GM18907 (cell line): Measurements from ENCODE around the gene OSTM1.
A peak's percentile ranks its signal among the peaks of the same experiment; 100 is the strongest.

Experiments
- ATAC-seq: cut with Tn5 transposase; IDR thresholded peaks from one replicate; pipeline ENCODE4 v1.9.1; 2021; ENCODE audit warnings: mild to moderate bottlenecking, moderate library complexity; ENCODE audit not compliant: unreplicated experiment

OSTM1 gene

DNA sequence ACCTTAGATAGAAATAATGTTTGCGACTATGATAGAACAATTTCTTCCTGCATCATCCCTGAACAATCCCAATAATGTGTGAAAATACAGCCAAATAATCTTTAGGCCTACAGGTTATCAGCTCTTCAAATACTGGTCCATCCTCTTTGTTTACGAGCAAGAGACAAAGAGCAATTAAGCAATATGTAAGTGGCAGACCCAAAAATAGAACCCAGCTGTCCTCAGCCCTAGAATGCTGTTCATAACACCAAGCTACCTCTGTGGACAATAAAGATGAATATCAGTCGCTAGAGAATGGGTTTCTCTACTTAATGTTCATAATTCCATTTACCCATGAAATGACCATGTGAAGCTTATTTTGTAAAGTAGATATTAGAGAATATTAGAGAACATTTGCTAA is 28.4 kb upstream of the OSTM1 start:
- ATAC-seq, result no peak

DNA sequence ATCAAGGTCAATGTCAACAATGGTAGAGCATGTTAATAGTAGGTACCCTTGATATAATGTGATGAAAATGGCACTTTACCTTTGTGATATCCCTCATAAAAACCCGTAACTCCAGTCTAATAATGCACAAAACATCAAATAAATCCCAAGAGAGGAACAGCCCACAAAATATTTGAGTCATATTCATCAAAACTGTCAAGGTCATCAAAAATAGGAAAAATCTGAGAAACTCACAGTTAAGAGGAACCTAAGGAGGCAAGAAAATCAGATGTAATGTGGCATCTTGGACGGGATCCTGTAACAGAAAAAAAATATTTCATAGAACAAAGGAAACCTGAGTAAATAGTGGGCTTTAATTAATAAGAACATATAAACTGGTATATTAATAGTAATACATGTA is 25.5 kb upstream of the OSTM1 start:
- ATAC-seq, result no peak

DNA sequence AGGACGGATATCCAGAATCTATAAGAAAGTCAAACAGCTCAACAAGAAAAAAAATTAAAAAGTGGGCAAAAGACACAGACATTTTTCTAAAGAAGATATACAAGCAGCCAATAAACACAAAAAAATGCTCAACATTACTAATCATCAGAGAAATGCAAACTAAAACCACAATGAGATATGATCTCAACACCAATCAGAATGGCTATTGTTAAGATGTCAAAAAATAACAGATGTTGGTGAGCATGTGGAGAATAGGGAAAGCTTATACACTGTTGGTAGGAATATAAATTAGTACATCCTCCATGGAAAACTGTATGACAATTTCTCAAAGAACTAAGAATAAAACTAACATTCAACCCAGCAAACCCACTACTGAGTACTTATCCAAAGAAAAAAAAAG is 23.3 kb upstream of the OSTM1 start:
- no peak for ATAC-seq

DNA sequence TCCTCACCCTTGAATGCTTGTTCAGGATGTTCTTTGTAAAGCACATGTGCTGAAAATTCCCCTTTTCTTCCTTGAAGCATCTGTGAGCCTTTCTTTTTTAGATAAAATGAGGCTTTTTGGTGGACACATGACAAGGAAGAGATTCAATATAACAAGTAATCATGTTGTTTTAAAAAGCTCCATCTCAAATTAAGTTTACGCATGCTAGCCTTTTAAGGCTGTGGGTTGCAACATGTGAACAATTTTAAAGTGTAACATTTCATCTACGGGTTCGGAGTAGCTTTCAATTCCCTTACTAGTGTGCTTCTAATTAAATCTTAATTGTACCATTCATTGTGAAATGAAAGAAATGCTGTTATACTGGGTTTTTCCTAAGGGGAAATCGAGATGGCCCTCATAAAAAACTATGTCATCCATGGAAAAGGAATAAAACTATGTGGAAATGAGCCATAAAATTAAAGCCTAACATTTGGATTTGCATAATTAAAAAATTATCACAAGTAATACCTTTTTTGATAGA is 19.3 kb upstream of the OSTM1 start:
- no peak for ATAC-seq

DNA sequence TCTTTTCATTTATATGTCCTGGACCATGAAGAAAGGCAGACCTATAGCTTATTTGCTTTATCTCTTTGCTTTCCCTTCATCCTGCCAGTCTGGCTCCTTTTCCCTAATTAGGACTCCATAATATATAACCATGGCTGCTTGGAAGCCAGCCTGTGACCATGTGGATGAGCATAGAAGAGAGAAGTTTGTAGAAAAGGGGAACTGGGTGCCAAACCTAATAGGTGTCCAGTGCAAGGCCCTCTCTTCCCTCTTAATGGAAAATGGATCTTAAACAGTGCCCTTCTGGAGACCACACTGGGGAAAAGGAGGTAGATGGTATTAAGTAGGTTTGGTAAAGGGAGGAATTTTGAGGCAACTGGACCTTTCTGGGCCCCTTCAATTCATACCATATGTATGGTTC is 16.7 kb upstream of the OSTM1 start:
- ATAC-seq, result no peak

DNA sequence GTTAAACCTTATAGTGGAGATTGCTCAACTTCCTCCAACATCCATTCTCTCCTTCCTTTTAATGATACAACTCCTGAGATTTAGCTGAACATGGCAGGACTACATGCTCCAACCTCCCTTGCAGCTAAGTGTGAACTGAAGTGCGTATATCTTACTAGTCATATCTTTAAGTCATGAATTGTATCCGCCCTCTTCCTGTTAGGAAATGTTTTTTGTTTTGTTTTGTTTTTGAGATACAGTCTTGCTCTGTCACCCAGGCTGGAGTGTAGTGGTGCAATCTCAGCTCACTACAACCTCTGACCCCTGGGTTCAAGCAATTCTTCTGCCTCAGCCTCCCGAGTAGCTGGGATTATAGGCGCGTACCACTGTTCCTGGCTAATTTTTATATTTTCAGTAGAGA is 8.8 kb upstream of the OSTM1 start:
- ATAC-seq, result no peak

DNA sequence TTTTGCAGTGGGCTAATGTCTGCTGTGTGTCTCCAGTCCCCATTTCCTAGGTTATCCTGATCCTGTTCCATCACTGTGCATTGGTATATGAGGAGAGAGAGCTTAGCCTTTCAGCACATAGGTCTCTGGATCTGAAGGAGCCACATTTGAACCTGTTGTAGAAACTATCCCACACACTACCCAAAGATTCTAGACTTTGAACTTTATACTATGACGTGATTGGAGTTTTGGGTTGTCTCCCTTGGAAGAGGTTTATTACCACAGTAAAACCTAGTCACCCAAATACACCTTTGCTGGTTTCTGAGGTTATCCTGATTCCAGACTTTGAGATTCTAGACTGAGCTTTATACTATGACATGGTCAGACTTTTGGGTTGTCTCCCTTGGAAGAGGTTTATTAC is 8.0 kb upstream of the OSTM1 start:
- no peak for ATAC-seq

DNA sequence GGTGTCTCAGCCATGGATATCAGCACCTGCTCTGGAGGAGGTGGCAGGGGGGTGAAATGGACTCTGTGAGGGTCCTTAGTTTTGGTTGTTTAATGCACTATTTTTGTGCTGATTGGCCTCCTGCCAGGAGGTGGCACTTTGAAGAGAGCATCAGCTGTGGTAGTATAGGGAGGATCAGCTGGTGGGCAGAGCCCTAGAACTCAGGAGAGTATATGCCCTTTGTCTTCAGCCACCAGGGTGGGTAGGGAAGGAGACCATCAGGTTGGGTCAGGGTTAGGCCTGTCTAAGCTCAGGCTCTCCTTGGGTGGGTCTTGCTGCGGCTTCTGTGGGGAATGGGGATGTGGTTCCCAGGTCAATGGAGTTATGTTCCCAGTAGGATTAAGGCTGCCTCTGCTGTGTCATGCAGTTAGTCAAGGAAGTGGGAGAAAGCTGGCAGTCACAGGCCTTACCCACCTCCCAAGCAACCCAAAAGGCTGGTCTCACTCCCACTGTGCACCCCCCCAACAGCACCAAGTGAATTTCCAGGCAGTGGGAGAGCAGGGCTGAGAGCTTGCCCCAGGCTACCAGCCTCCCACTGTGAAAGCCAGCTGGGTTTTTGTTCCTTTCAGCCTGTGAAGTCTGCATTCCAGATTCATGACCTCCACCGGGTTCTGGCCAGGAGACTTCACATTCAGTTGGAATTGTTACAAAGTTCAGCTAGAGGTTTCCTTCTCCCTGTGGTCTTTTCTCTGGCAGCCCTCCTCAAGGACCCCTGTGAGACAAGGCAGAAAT is 5.7 kb upstream of the OSTM1 start:
- no peak for ATAC-seq

DNA sequence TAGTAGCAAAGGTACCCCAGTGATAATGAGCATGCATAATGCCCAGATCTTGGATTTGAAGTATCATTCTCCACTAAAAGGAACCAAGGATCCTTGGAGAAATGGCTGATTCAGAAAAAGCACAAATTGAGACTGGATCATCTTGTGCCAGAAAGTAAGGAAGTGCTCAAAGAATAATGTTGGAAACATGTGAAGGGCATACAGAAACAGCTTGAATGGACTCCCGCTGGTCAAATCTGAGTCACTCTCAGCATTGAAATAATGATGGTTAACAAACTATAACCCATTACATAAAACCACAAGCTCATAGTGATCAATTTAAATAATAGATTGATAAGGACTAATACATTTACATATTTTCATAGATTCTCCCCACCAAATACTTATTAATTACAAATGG is 3.6 kb upstream of the OSTM1 start:
- ATAC-seq, result no peak

DNA sequence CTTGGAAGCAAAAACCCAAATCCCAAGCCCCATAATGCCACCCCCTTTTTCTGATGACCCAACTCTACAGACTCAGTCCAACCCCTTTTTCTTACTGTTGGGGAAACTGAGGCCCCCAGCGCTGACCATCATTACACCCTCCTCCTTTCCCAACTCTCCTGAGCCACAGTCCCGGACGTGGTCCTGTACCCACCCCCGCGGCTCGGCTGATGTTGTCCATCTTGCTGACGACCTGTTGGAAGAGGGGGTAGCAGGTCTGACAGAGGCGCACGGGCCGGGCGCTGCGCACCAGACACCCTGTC is 533 bp downstream of the OSTM1 start:
- ATAC-seq, result peak; percentile 44

DNA sequence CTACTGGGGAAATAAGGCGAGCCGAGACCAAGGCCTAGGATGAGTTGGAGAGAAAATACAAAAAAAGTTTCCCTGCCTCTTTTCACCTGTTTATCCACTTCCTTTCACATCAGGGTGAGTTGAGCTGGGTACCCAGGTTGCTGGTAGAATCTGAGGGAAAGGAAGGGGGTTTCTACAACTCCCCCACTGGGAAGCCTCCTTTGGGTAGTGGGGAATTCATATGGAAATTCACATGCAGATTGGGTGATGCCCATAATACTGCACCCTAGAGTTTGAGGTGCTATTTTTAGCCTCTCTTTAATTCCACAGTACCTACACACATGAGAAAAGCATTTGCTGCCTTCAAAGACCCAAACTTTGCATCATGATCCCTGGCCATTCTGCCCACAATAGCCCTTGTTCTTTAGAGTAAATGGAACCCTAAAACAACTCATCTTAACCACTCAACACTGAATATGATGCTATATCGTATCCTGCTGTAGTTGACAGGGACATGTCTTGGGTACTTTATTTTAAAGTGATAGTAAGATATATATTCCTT is 2.7 kb downstream of the OSTM1 start:
- ATAC-seq, result no peak

DNA sequence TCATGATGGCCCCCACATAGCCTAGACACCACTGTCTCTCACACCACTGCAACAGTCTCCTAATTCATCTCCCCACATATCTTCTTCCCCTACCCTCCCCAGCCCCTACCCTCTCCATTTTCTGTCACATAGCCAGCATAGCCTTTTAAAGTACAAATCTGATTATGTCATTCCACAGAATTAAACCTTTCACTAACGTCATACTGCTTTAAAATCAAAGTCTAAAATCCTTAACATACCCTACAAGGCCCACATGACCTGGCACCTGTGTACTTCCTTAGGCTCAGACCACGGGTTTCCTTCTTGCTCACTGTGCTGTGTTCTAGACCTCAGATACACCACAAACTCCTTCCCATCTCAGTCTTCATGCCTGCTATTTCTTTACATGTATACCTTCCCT is 5.9 kb downstream of the OSTM1 start:
- peak; percentile 69 for ATAC-seq

DNA sequence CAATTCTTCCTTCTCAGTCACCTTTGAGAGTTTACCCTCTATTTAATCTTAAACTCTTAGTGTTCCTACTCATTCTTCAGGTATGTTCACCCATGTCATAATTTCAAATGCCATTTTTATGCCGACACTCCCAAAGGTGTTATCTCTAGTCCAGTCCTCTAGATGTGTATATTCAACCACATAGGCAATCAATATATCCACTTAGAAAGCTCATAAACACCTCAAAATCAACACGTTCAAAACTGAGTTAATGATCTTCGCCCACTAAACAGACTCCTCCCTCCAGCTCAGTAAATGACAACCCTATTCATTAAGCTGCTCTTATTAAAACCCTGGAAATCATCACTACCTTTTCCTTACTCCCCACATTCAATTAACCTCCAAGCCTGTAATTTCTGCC is 6.4 kb downstream of the OSTM1 start:
- ATAC-seq, result no peak

DNA sequence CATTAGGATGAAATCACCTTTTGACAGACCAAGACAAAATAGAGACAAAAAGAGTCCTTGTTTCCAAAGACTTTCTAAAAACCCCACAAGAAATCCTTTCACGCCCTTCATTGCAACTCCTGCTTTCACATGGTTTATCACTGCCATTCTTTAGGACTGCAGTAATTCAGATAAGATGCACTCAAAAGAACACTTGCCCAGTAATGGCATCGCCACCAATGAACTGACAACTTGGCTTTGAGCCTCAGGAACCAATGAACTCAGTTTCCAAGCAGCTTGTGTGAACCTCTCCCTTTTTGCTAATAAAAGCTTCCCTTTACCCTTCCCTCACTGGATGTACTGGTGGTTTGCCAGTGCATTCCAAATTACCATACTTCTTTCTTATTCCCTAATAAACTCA is 21.8 kb downstream of the OSTM1 start:
- no peak for ATAC-seq

DNA sequence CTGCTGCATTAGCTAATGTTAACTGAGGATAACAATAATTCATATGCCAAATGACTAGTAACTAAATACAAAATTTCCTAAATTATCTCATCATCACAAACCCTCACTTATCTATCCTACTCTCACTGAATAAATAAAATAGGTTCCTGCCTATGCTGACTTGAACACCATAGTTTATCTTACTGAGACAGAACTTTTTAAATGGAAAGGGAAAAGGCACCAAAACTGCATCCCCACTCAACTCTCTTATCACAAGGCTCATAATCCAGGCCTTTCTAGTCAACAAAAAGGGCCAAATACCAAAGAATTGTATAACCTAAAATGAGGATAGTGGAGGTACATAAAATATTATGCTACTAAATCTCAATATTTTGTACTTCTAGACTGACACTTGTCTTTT is 23.1 kb downstream of the OSTM1 start:
- ATAC-seq, result no peak

DNA sequence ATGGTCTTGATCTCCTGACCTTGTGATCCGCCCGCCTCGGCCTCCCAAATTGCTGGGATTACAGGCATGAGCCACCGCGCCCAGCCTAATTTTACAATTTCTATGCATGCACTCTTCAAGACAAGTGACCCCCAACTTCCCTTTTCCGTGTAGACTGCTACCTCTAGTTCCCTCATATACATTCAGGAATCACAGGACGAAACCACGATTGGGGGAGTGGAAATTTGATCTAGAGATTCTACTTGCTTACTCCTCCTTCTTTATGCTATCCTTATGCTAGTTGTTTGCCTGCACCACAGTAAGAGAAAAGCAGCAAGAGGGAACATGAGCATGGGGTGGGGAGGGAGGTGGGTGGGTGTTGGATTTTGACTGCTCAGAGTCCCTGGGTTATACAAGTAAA is 34.9 kb downstream of the OSTM1 start:
- ATAC-seq, result no peak

DNA sequence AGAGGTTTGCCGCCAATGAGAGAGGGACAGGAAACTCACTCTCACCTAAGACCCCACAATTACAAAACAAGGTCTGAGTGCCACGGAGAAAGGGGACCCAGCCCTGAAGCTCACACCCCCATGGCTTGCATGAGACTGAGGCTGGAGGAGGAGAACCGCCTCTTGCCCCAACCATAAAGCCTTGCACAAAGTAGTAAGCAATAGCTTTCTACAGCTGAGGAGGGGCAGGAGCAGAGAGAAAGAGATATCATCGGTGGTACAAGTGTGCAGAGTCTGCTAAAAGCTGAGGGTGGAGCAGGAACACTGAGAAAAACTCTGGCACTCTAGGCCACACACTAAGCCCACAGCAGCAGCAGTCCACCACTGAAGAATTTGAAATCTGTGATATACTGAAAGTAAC is 37.7 kb downstream of the OSTM1 start:
- no peak for ATAC-seq

DNA sequence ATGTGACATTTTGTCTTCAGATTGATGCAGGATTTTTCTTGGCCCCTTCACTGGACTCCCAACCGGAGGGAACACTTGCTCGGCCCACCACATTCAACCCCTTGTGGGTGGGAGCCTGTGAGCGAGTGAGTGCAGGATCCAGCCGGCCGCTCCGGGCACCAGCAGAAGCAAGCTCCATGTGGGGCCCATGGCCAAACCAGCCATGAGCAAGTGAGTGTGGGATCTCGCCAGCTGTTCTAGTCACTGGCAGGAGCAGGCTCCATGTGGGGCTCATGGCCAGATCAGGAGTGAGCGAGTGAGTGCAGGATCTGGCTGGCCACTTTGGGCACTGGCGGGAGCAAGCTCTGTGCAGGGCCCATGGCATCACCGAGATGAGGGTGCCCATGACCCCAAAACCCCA is 42.6 kb downstream of the OSTM1 start:
- no peak for ATAC-seq

DNA sequence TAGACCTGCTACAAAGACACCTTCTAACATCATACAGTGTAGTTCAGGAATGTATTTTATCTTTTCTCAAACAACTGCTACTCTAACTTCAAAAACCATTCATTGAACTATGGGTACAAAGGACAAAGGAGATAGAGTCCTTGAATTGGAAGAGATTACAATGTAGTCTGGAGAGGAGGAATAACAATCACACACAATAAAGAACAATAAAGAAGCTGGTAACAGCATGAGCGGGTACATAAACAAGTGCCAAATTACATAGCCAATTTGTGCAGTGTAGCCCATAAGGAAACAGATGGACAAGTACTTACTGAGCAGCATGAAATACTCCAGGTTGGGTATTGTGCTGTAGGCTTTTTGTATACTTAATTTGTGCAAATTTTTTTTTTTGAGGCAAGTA is 44.3 kb downstream of the OSTM1 start:
- no peak for ATAC-seq

DNA sequence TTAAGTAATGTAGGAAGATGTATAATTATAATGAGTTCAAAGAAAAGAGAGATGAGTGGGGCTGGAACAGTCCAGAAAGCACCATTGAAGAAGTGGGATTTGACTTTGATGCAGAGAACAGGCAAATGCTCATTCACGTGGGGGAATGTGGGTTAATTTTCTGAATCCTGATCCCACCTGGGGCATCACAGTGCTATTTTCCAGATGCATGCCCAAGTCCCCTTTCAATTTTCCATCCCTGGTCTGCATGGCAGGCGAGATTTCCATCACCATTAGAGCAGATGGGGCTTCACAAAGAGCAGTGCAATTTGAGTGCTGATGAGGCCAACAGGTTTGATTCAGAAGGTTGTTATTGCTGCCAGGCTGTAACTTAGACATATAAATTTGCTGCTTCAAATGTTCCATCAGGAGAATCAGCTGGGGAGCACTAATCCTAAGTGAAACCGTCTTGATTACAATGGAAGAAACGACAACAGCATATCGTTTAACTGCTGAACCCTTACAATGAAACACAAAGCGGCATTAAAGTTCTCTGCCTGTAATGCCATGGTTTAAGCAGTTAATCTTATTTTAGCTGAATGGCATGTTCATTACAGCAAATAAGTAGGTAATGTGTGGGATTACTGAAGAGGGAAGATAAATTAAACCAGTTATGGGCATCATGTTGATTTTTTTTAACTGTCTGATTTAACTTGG is 45.2 kb downstream of the OSTM1 start:
- ATAC-seq, result no peak

DNA sequence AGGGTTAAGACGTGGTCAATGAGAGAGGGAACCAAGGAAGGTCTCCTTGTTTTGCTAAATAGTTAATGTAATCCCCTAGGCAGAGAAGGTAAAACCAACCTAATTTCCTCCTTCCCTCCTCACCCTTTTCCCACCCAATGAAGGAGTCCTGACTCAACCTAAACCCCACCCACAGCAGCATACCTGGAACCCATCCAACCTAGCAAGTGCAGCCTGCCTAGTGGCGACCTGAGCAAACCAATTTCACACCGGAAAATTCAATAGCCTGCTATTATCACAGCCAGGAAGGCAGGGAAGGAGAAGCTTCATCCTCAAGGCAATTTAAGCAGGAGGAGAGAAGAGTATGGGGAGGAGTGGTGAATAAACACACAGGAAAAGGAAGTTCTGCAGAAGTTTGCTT is 46.9 kb downstream of the OSTM1 start:
- no peak for ATAC-seq

DNA sequence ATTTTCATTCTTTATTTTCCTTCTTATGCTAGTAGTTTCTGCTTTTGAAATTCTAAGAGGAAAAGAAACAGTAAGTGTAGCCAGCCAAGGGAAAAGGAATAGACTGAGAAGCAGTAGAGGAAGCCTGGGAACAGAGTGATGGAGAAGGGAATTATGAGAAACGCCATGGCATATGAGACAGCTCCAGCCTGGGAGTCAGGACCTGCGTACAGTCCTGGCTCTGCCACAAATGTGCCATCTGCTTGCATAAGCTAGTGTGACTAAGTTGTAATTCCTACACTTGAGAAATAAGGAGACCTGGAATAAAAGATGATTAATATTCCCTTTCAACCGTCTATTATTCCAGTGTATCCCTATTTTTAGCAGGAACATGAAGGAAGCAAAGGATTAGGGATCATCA is 47.5 kb downstream of the OSTM1 start:
- no peak for ATAC-seq
